ENCODE data around the gene PODXL2.

- no peak for TF ChIP-seq CTCF (conservative IDR thresholded peaks at IDR 0.05; ENCODE audit: low read depth in 2 of 2)
- no peak for TF ChIP-seq REST (IDR thresholded peaks at IDR 0.05; ENCODE audit: unreplicated experiment)
- no peak for TF ChIP-seq POLR2AphosphoS5 (IDR thresholded peaks at IDR 0.05; ENCODE audit: low read depth)
- no peak for TF ChIP-seq ETS1 (IDR thresholded peaks at IDR 0.05)
- TF ChIP-seq EZH2 (IDR thresholded peaks at IDR 0.05; ENCODE audit: low read depth, unreplicated experiment), result no peak
- TF ChIP-seq NANOG (IDR thresholded peaks at IDR 0.05; ENCODE audit: borderline replicate concordance), result no peak
- no peak for TF ChIP-seq EZH2phosphoT487 (IDR thresholded peaks at IDR 0.05; ENCODE audit: unreplicated experiment)
- no peak for TF ChIP-seq JUNB (IDR thresholded peaks at IDR 0.05; ENCODE audit: unreplicated experiment)
- TF ChIP-seq CREB1 (CRISPR knock-in tag; IDR thresholded peaks at IDR 0.05; ENCODE audit: low read depth), result no peak
Measured at GRCh38 chr3:127667119-127667681, 38.2 kb downstream of the PODXL2 start.
